ENCODE data around the gene CYGB.

DNA sequence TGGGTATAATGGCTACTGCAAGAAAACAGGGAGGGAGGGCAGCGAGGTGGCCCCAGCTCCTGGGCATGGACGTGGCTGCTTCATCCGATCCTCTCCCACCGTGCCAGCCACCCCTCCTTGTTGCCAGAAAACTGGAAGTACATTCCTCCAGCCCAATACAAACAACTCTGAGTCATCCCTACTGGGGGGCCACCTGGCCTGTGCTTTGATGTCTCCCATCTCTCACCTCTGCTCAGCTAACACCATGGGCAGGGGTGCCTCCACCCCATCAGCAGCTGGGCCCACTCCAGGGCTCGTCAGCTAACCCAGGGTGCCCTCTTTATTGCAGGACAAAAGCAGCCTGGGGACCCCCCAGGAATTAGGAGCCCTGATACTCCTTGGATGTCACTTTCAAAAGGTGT is 38.2 kb downstream of the CYGB start:
- TF ChIP-seq, protein P1, sequence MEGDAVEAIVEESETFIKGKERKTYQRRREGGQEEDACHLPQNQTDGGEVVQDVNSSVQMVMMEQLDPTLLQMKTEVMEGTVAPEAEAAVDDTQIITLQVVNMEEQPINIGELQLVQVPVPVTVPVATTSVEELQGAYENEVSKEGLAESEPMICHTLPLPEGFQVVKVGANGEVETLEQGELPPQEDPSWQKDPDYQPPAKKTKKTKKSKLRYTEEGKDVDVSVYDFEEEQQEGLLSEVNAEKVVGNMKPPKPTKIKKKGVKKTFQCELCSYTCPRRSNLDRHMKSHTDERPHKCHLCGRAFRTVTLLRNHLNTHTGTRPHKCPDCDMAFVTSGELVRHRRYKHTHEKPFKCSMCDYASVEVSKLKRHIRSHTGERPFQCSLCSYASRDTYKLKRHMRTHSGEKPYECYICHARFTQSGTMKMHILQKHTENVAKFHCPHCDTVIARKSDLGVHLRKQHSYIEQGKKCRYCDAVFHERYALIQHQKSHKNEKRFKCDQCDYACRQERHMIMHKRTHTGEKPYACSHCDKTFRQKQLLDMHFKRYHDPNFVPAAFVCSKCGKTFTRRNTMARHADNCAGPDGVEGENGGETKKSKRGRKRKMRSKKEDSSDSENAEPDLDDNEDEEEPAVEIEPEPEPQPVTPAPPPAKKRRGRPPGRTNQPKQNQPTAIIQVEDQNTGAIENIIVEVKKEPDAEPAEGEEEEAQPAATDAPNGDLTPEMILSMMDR (IDR thresholded peaks at IDR 0.05; ENCODE audit: low read depth, low read length, missing input control) = no peak
- TF ChIP-seq, protein P2, sequence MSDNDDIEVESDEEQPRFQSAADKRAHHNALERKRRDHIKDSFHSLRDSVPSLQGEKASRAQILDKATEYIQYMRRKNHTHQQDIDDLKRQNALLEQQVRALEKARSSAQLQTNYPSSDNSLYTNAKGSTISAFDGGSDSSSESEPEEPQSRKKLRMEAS (IDR thresholded peaks at IDR 0.05) = no peak
- TF ChIP-seq RAD21 (IDR thresholded peaks at IDR 0.05) (no peak), YY1 (IDR thresholded peaks at IDR 0.05) (no peak), SP1 (IDR thresholded peaks at IDR 0.05) (no peak), GABPA (IDR thresholded peaks at IDR 0.05 in 1 of 2, conservative IDR thresholded peaks at IDR 0.05 in 1 of 2) (no peak), ATF3 (IDR thresholded peaks at IDR 0.05) (no peak), TAF1 (conservative IDR thresholded peaks at IDR 0.05) (no peak), FOXA1 (IDR thresholded peaks at IDR 0.05) (no peak), REST (IDR thresholded peaks at IDR 0.05) (no peak), HNF4A (conservative IDR thresholded peaks at IDR 0.05) (no peak), FOXA2 (IDR thresholded peaks at IDR 0.05) (no peak), EGR1 (IDR thresholded peaks at IDR 0.05; ENCODE audit: low read depth in 2 of 2) (no peak), NR2F2 (IDR thresholded peaks at IDR 0.05) (no peak)
